Smooth muscle cell of the pulmonary artery (primary cell): ENCODE data around the gene HS3ST3A1. TPM values are rescaled to one million over a fixed set of nuclear protein-coding genes. Genes with fewer than 3 reads are reported as not detected.

Experiments used
- total RNA-seq: library from RNA; depleted of rRNA; stranded (reverse); fragments of >200 nt; gene quantifications from 2 replicates; pipeline ENCODE4 v1.2.3, GENCODE V29; 2014

Gene HS3ST3A1
- total RNA-seq: 0.99 and 2.9 TPM in 2 replicates

GRCh38 chr17:13601776-13602551 is at the start of gene HS3ST3A1:
HS3ST3A1 (minus strand) TSS chr17:13601929; CDS start chr17:13601129, 800 bp downstream.

